ENCODE data around the gene MOK. TPM values are rescaled to one million over a fixed set of nuclear protein-coding genes. Genes with fewer than 3 reads are reported as not detected.
A peak's percentile ranks its signal among the peaks of the same experiment; 100 is the strongest.

The MOK gene
- total and polyA plus RNA-seq, 2 experiments from 2014 or later, result 28.1 to 31.7 TPM

DNA sequence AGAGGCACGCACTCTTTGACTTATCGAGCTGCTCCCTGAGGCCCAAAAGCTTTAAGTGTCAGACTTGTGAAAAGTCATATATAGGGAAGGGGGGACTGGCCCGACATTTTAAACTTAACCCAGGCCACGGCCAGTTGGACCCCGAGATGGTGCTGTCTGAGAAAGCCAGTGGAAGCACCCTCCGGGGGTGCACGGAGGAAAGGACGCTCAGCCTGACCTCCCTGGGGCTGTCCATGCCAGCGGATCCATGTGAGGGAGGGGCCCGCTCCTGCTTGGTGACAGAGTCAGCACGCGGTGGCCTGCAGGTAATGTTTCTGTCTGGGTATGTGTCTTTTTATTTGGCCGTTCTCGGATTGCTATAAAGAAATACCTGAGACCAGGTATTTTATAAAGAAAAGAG is 21.6 kb upstream of the MOK start:
- Histone ChIP-seq H3K4me1 (ENCODE audit: low read depth) (no peaks in the 10 kb centered on the region), H3K36me3 (peaks cover 7% of the 10 kb centered on the region), H3K27ac (no peak overlapping the region), H3K27me3 (no peaks in the 10 kb centered on the region), H3K9me3 (ENCODE audit: low read depth) (no peaks in the 10 kb centered on the region), H3K4me3 (no peak overlapping the region)
- DNase-seq (ENCODE audit: low read depth in 1 of 2, low spot score in 1 of 2), result no peak
- TF ChIP-seq, protein P1, sequence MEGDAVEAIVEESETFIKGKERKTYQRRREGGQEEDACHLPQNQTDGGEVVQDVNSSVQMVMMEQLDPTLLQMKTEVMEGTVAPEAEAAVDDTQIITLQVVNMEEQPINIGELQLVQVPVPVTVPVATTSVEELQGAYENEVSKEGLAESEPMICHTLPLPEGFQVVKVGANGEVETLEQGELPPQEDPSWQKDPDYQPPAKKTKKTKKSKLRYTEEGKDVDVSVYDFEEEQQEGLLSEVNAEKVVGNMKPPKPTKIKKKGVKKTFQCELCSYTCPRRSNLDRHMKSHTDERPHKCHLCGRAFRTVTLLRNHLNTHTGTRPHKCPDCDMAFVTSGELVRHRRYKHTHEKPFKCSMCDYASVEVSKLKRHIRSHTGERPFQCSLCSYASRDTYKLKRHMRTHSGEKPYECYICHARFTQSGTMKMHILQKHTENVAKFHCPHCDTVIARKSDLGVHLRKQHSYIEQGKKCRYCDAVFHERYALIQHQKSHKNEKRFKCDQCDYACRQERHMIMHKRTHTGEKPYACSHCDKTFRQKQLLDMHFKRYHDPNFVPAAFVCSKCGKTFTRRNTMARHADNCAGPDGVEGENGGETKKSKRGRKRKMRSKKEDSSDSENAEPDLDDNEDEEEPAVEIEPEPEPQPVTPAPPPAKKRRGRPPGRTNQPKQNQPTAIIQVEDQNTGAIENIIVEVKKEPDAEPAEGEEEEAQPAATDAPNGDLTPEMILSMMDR (IDR thresholded peaks at IDR 0.05; ENCODE audit: low read depth, low read length), result no peak

DNA sequence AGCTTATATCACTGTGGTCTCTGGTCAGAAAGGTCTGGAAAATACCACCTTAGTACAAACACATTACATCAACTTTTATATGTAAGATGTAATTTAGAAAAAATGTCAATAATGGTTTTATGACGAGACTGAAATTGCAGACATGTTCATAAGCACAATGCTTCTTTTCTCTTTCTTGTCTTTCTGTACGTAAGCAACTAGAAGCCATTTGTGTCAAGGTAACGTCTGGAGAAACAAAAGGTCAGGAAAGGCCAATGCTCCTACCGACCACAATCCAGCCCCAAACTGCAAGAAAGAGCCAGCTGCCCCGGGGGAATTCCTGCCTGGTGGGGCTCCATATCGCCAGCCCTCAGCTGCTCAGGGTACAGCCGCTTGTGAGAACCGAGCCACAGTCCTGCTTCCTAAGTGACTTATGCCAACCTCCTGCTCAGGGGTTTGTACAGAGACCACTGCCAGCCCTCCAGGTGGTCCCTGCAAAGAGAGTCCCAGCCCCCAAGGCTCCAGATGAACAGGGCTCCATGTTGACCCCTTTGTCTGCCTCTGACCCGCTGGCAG is 20.9 kb upstream of the MOK start:
- Histone ChIP-seq H3K27ac (no peak overlapping the region), H3K27me3 (no peaks in the 10 kb centered on the region), H3K4me1 (ENCODE audit: low read depth) (no peaks in the 10 kb centered on the region), H3K36me3 (peaks cover 4% of the 10 kb centered on the region), H3K4me3 (no peak overlapping the region), H3K9me3 (ENCODE audit: low read depth) (no peaks in the 10 kb centered on the region)
- no peak for DNase-seq (ENCODE audit: low read depth in 1 of 2, low spot score in 1 of 2)
- TF ChIP-seq, protein P1 (IDR thresholded peaks at IDR 0.05; ENCODE audit: low read depth, low read length), result no peak

DNA sequence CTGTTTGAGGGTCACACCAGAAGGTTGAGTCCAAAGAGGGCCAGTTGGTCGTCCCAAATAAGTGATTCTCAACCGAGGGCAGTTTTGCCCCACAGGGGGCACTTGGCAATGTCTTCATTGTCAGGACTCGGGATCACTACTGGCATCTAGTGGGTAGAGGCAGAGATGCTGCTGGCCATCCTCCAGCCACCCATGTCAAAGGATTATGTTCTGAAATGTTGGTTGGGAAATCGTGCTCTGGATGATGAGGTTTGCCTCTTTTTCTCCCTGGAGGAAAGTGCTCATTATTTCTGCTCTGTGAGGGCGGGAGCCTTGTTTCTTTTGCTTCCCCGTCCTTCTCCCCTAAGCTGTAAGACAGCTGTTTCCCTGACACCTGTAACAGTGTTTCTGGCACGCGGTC is 18.1 kb upstream of the MOK start:
- TF ChIP-seq, protein P1 (IDR thresholded peaks at IDR 0.05; ENCODE audit: low read depth, low read length), result peak; percentile 74
- H3K27me3 ChIP-seq, result no peaks in the 10 kb centered on the region
- peaks cover 4% of the 10 kb centered on the region for H3K36me3 ChIP-seq
- H3K4me1 ChIP-seq (ENCODE audit: low read depth), result peaks cover 4% of the 10 kb centered on the region
- no peaks in the 10 kb centered on the region for H3K9me3 ChIP-seq (ENCODE audit: low read depth)
- peak; percentile 37 to 90 for DNase-seq (ENCODE audit: low read depth in 1 of 2, low spot score in 1 of 2)
- H3K27ac ChIP-seq, result no peak overlapping the region
- no peak overlapping the region for H3K4me3 ChIP-seq

DNA sequence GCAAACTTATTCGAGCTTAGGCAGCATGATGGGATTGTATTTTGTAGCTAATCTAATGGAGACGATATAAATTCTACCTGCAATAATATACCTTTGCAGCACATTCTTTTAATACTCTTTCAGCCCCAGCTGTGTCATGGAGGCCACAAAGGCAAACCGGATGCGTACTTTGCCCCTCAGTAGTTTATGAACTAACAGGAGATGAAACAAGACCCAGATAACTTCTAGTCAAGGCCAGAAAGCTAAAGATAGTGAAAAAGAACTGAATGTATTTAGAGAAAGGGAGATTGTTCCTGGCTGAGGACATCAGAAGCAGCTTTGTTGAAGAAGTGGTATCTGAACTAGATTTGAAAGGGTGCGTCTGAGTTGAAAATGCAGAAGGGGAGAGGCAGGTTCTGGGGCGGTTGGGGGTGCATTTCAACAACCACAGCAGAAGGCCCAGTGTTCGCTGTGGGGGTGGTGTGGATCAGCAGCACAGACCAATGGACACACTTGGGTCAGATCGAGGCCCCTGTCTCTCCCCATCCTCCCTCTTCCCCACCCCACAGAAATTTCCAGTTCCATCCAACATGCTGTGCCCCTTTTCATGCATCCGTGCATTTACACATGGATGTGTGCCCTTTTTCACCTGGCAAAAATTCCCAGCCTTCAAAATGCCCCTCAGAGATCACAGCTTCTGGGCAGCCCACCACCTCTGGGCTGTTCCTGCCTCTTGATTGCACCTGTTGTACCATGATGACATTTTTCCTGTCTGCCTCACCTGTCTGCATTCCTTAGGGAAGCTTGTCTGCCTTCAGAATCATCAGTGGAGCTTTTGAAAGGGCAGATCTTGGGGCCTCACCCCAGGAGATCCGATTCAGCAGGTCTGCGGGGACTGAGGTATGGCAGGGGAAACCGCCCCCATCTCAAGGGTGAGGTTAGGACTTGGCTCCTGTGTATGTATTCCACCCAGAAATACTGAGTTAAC is 16.8 kb upstream of the MOK start:
- Histone ChIP-seq H3K27me3 (no peaks in the 10 kb centered on the region), H3K36me3 (peaks cover 4% of the 10 kb centered on the region), H3K9me3 (ENCODE audit: low read depth) (no peaks in the 10 kb centered on the region), H3K27ac (no peak overlapping the region), H3K4me1 (ENCODE audit: low read depth) (peaks cover 4% of the 10 kb centered on the region), H3K4me3 (no peak overlapping the region)
- DNase-seq (ENCODE audit: low read depth in 1 of 2, low spot score in 1 of 2), result no peak
- TF ChIP-seq, protein P1 (IDR thresholded peaks at IDR 0.05; ENCODE audit: low read depth, low read length), result no peak

DNA sequence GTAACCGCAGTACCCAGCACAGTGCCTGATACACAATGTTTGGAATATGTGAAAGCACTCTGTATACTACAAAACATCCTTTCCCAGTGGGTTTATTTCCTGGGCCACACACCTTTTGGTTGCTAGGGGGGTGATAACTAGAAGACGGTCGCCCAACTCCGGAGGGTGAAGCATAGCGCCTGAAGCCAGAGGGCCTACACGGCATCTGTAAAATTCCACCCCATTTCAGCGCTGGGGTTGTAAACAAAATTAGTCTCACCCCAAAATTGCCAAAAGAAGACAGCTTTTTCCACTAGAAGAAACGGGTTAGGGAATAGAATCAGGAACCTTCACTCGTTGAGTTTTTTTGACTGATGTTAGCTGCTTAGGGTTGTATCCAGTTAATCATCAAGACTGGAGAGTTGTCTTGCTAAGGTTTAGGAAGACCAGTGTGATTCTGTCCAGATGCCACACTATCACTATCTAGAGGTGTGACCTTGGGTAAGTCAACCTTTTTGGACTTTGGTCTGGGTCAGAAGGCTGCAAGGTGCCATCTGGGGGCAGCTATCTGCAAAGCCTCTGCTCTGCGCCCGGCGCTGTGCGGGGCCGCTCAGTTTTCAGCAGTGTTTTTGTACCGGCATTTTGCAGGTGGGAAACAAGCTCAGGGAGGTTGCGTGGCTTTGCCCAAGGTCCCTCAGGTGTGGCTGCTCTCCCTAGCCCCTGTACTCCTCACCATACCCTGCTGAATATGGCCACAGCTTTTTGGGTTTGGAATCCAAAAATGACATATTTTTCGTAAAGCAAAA is 15.9 kb upstream of the MOK start:
- DNase-seq (ENCODE audit: low read depth in 1 of 2, low spot score in 1 of 2), result no peak
- no peaks in the 10 kb centered on the region for H3K9me3 ChIP-seq (ENCODE audit: low read depth)
- no peaks in the 10 kb centered on the region for H3K27me3 ChIP-seq
- TF ChIP-seq, protein P1 (IDR thresholded peaks at IDR 0.05; ENCODE audit: low read depth, low read length), result no peak
- H3K4me1 ChIP-seq (ENCODE audit: low read depth), result peaks cover 8% of the 10 kb centered on the region
- H3K4me3 ChIP-seq, result peak overlapping the region; percentile 73
- peaks cover 3% of the 10 kb centered on the region for H3K36me3 ChIP-seq
- peak overlapping the region; percentile 92 for H3K27ac ChIP-seq

Data from cardiac muscle cell (in vitro differentiated cells and primary cell).